ENCODE measurements around the gene ZNF813.
"Not testable (repeated sequence)": the region's sequence is repeated elsewhere in the genome, so short reads cannot be mapped to it uniquely, and the experiment has no call there.

Gene ZNF813

GRCh38 chr19:53432088-53432661 is 35.4 kb upstream of the ZNF813 start:
- no peak for DNase-seq (ENCODE audit: low read depth)
- TF ChIP-seq CTCF (IDR thresholded peaks at IDR 0.05; ENCODE audit: control insufficient read depth, insufficient read depth, low read depth, low read length, missing control alignments), result no peak

DNA sequence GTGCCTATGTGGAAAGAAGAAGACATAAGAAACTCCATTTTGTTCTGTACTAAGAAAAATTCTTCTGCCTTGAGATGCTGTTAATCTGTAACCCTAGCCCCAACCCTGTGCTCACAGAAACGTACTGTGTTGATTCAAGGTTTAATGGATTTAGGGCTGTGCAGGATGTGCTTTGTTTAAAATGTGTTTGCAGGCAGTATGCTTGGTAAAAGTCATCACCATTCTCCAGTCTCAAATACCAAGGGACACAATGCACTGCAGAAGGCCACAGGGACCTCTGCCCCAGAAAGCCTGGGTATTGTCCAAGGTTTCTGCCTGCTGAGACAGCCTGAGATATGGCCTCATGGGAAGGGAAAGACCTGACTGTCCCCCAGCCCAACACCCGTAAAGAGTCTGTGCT is 23.7 kb upstream of the ZNF813 start:
- DNase-seq (ENCODE audit: low read depth); H3K4me3 ChIP-seq (ENCODE audit: control insufficient read depth, low read depth, low read length): not testable (repeated sequence)

More at GRCh38 chr19:53432088-53432661, 35.4 kb upstream of the ZNF813 start:
- H3K4me3 ChIP-seq (ENCODE audit: control insufficient read depth, low read depth, low read length), result peak overlapping the region; percentile 85

DNA sequence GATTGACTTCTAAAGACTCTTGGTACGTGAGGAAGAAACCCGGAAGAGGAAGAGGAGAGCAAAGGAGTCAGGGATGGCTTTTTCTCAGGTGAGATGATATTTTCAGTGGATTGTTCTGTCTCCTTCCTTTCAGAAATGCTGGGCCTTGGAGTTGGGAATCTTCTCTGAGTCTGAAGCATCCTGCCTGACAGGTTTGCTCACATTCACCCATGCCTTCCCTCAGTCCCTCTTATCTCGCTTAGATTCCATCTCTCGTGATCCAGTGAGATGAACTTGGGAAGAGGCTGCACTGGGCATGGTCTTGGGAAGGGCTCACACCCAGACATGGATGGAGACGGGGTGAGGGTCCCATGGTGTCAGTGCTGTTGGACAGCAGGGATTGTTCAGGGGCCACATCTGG is 20.3 kb upstream of the ZNF813 start:
- not testable (repeated sequence) for DNase-seq (ENCODE audit: low read depth); H3K4me3 ChIP-seq (ENCODE audit: control insufficient read depth, low read depth, low read length)

GRCh38 chr19:53455828-53456227 is 11.7 kb upstream of the ZNF813 start:
- H3K4me3 ChIP-seq (ENCODE audit: control insufficient read depth, low read depth, low read length), result no peak overlapping the region
- DNase-seq (ENCODE audit: low read depth), result no peak
- TF ChIP-seq CTCF (IDR thresholded peaks at IDR 0.05; ENCODE audit: control insufficient read depth, insufficient read depth, low read depth, low read length, missing control alignments), result no peak

GRCh38 chr19:53460131-53460721 is 7.3 kb upstream of the ZNF813 start:
- not testable (repeated sequence) for H3K4me3 ChIP-seq (ENCODE audit: control insufficient read depth, low read depth, low read length); DNase-seq (ENCODE audit: low read depth)

- no peak for TF ChIP-seq CTCF (IDR thresholded peaks at IDR 0.05; ENCODE audit: control insufficient read depth, insufficient read depth, low read depth, low read length, missing control alignments)
- H3K4me3 ChIP-seq (ENCODE audit: control insufficient read depth, low read depth, low read length), result no peak overlapping the region
- DNase-seq (ENCODE audit: low read depth), result no peak
Measured at GRCh38 chr19:53461866-53462265, 5.7 kb upstream of the ZNF813 start.

GRCh38 chr19:53462861-53463260 is 4.7 kb upstream of the ZNF813 start:
- no peak overlapping the region for H3K4me3 ChIP-seq (ENCODE audit: control insufficient read depth, low read depth, low read length)
- TF ChIP-seq CTCF (IDR thresholded peaks at IDR 0.05; ENCODE audit: control insufficient read depth, insufficient read depth, low read depth, low read length, missing control alignments), result no peak
- no peak for DNase-seq (ENCODE audit: low read depth)

GRCh38 chr19:53463263-53463662 is 4.3 kb upstream of the ZNF813 start:
- no peak for TF ChIP-seq CTCF (IDR thresholded peaks at IDR 0.05; ENCODE audit: control insufficient read depth, insufficient read depth, low read depth, low read length, missing control alignments)
- no peak for DNase-seq (ENCODE audit: low read depth)
- H3K4me3 ChIP-seq (ENCODE audit: control insufficient read depth, low read depth, low read length), result no peak overlapping the region

All from AG09309 (cell line).